IPS-18c (cell line): Measurements from ENCODE around the gene COL9A1.

Experiments used
- H3K4me3 ChIP-seq: 2 replicates; pipeline ENCODE4 v1.7.0; 2013; ENCODE audit warnings: low read depth, mild to moderate bottlenecking, low read length, moderate library complexity; ENCODE audit not compliant: insufficient read depth
- H3K9me3 ChIP-seq: one replicate; pipeline ENCODE4 v1.6.1; 2013; ENCODE audit warnings: mild to moderate bottlenecking, low read length, moderate library complexity; ENCODE audit not compliant: control insufficient read depth, insufficient read depth

The COL9A1 gene

DNA sequence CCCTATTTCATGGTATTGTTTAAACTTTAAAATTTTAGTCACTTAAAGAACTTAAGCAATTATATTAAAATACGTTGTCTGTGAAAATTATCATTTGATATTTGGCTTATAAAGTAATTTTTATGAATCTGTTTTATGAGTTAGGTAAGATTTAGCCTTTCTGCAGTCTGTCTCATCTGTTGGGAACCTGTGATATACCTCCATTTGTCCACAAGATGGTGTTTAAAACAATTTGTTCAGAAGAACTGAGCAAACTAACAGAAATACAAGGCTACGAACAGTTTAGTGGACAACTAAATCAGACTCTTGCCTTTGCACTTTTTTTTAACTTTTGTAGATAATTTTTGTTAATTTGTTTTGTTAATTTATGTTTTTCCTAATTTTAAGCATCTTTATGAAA is 92.4 kb downstream of the COL9A1 start:
- no peaks in the 10 kb centered on the region for H3K9me3 ChIP-seq

GRCh38 chr6:70208235-70208790 is 94.6 kb downstream of the COL9A1 start:
- no peaks in the 10 kb centered on the region for H3K9me3 ChIP-seq
- H3K4me3 ChIP-seq = no peak overlapping the region

More for the DNA sequence above, 92.4 kb downstream of the COL9A1 start:
- no peak overlapping the region for H3K4me3 ChIP-seq

GRCh38 chr6:70198785-70199184 is 104.1 kb downstream of the COL9A1 start:
- H3K9me3 ChIP-seq = no peaks in the 10 kb centered on the region
- H3K4me3 ChIP-seq = no peak overlapping the region

GRCh38 chr6:70196531-70196930 is 106.4 kb downstream of the COL9A1 start:
- Histone ChIP-seq H3K4me3 (no peak overlapping the region), H3K9me3 (no peaks in the 10 kb centered on the region)

GRCh38 chr6:70194421-70194820 is 108.5 kb downstream of the COL9A1 start:
- Histone ChIP-seq H3K9me3 (no peaks in the 10 kb centered on the region), H3K4me3 (no peak overlapping the region)

DNA sequence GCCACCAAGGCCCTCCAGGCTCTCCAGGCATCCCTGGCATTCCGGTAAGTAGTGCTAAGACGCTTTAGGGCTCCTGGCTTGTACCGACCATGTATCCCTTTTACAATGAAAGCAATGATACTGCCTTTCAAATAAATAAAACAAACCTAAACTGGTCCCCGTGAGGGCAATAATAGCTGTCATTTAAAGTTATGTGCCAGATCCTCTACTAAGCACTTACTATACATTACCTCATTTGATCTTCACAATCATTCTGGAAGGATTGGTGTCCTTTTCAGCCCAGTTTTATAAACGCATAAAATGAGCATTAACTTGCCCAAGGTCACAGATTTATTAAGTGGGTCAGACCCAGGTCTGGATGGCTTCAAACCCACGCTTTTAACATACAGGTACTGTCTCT is 114.7 kb downstream of the COL9A1 start:
- Histone ChIP-seq H3K9me3 (no peaks in the 10 kb centered on the region), H3K4me3 (no peak overlapping the region)

DNA sequence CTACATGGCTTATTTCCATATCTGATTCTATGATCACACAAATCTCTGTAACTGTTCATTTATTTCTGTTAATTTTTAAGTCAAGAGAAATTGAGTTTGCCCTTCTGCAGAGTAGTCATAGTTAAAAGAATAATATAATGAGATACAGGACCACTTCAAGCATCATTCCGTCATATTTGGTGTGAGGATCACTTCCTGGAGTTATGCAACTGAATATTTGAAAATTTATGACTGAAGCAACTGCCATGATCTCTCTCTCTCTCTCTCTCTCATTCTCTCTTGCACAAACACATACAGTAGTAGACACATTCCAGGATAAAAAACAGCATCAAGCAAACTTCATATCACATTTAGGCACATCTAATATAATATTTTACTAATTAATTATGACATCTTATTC is 116.4 kb downstream of the COL9A1 start:
- H3K4me3 ChIP-seq = no peak overlapping the region
- H3K9me3 ChIP-seq = no peaks in the 10 kb centered on the region

DNA sequence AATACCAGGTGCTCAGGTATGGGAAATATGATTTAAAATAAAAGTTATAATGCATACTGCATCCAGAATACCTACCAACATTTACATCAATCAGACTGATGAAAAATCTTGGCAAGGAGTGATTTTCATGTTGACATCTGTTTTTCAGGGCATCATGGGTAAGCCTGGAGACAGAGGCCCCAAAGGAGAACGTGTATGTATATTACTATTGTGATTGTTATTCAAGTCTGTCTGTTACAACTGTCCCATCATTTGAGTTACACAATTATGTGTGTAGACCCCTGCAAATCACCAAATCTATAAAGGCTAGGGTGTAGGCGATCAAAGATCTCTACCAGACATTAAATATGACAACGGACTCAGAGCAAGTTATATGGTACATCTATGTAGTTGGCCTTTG is 118.2 kb downstream of the COL9A1 start:
- no peaks in the 10 kb centered on the region for H3K9me3 ChIP-seq
- no peak overlapping the region for H3K4me3 ChIP-seq

GRCh38 chr6:70183538-70183937 is 119.3 kb downstream of the COL9A1 start:
- no peak overlapping the region for H3K4me3 ChIP-seq

GRCh38 chr6:70180901-70181599 is 121.8 kb downstream of the COL9A1 start:
- no peak overlapping the region for H3K4me3 ChIP-seq

More at GRCh38 chr6:70183538-70183937, 119.3 kb downstream of the COL9A1 start:
- no peaks in the 10 kb centered on the region for H3K9me3 ChIP-seq

GRCh38 chr6:70180183-70180900 is 122.5 kb downstream of the COL9A1 start:
- H3K9me3 ChIP-seq = no peaks in the 10 kb centered on the region
- H3K4me3 ChIP-seq = no peak overlapping the region

More at GRCh38 chr6:70180901-70181599, 121.8 kb downstream of the COL9A1 start:
- no peaks in the 10 kb centered on the region for H3K9me3 ChIP-seq

DNA sequence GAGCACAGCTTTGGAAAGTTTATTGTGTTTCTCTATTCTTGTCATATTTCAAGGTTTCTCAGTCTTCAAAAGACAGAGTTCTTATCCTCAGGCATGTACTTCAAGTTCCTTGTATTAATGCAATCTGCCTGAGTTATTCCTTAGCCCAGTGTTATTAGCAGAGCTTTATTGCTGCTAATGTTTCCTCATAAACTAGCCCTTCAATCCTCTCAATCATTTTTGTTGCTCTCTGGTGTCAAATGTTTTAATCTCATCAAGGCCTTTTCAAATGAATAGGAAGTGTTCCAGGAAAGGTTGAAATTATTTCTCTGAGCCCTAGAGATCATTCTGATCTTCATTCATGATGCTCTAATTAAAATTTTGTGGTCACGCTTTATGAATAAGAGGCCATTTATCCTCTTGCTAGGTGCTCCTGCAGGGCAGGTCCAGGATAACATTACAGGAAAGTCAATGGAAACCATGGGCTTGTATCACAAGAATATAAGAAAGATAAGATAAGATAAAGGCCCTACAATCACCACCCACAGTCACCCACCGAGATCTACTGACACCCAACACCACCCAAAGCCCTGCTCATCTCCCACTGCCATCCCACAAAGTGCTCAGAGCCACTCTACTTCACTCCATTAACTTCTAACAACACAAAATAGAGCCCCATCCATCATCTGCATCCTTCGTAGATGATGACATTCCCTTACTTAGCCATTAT is 125.9 kb downstream of the COL9A1 start:
- no peaks in the 10 kb centered on the region for H3K9me3 ChIP-seq
- H3K4me3 ChIP-seq = no peak overlapping the region

DNA sequence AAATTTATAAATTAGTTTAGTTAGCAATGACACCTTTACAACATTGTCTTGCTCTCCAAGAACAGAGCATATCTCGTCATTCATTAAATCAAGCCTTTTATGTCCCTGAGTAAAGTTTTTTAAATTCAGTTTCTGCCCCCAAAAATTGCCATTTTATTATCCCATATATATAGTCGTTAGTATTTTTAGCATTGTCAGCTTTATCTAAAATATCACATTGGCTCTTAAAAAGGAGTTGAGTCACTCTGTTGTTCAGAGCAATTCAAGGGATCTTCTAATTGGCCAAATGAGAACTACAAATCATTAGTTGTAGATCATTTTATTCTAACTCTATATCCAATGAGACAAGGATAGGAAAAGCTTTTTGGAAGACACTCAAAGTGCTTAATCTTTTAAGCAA is 127.1 kb downstream of the COL9A1 start:
- no peaks in the 10 kb centered on the region for H3K9me3 ChIP-seq
- no peak overlapping the region for H3K4me3 ChIP-seq

- H3K9me3 ChIP-seq = no peaks in the 10 kb centered on the region
- H3K4me3 ChIP-seq = no peak overlapping the region
These were observed 130.6 kb downstream of the COL9A1 start for GRCh38 chr6:70172252-70172651.

- H3K4me3 ChIP-seq = no peak overlapping the region
These were observed 131.6 kb downstream of the COL9A1 start for GRCh38 chr6:70171236-70171635.

DNA sequence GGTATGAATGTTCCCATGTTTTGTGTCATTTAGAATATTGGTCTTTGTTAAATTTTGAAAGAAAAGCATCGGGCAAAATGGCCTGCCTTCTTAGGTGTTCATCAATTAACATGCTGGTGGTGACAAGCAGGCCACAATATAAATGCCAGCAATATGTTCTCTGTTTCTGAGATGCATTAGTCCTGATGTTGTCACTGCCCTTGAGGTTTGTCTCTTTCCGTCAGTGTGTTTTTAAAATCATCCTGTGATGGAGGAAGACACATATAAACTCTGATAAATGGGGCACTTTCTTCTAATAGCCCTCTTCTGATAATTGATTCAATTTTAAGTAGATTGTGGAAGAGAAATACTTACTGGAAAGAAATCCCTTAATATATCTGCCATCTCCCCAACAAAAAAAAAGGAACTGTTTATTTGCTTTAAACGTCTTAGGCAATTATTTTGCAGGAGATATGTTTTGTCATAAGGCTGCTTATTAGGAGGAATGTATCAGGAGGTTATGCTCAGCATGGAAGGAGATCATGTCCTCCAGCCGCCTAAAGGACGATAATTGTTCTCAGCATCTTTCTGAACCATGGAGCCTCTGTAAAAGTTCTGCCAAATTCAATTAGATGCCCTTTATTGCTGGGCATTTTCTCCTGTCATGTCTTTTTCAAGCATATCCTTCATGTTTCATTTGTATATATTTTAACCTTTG is 134.1 kb downstream of the COL9A1 start:
- Histone ChIP-seq H3K4me3 (no peak overlapping the region), H3K9me3 (no peaks in the 10 kb centered on the region)

More at GRCh38 chr6:70171236-70171635, 131.6 kb downstream of the COL9A1 start:
- no peaks in the 10 kb centered on the region for H3K9me3 ChIP-seq
